Fibroblast of lung (primary cell): ENCODE measurements around the gene CPA5. TPM values are rescaled to one million over a fixed set of nuclear protein-coding genes. Genes with fewer than 3 reads are reported as not detected.

Experiments used
- DNase-seq, 2 donors: peaks; one replicate each; pipeline versions ENCODE4 v3.0.0 to v3.0.0-alpha.2; 2010; ENCODE audit warnings: low read depth in 2 of 2
- H2AFZ ChIP-seq: 2 replicates; pipeline ENCODE4 v1.5.1; 2012; ENCODE audit warnings: low read length, control low read depth, inconsistent platforms
- H3K27ac ChIP-seq: 2 replicates; pipeline ENCODE4 v1.5.1; 2011; ENCODE audit warnings: low read length, control low read depth; ENCODE audit not compliant: insufficient read depth
- H3K27me3 ChIP-seq: 2 replicates; pipeline ENCODE4 v1.5.1; 2011; ENCODE audit warnings: mild to moderate bottlenecking, low read length; ENCODE audit not compliant: control insufficient read depth, insufficient read depth
- H3K36me3 ChIP-seq: 2 replicates; pipeline ENCODE4 v1.5.1; 2011; ENCODE audit warnings: low read length; ENCODE audit not compliant: control insufficient read depth, insufficient read depth
- H3K4me1 ChIP-seq: 2 replicates; pipeline ENCODE4 v1.5.1; 2011; ENCODE audit warnings: low read length; ENCODE audit not compliant: control insufficient read depth, insufficient read depth; ENCODE audit errors: extremely low read depth
- H3K4me2 ChIP-seq: 2 replicates; pipeline ENCODE4 v1.5.1; 2011; ENCODE audit warnings: low read length, control low read depth; ENCODE audit not compliant: insufficient read depth; ENCODE audit errors: extremely low read depth
- H3K4me3 ChIP-seq, 4 experiments: fragments of 200-600 bp in 1 of 4; sonication (generic) in 1 of 4; replicated peaks in 1 of 4; 2 replicates each; pipeline ENCODE4 v1.5.1; 2011 to 2016; ENCODE audit warnings: low read length in 4 of 4, low read depth in 3 of 4, mild to moderate bottlenecking in 3 of 4, control low read depth in 2 of 4, inconsistent platforms in 1 of 4, mixed read lengths in 1 of 4; ENCODE audit not compliant: insufficient read depth in 1 of 4; ENCODE audit errors: control extremely low read depth in 1 of 4
- H3K79me2 ChIP-seq: 2 replicates; pipeline ENCODE4 v1.5.1; 2012; ENCODE audit warnings: mild to moderate bottlenecking, low read length, inconsistent platforms; ENCODE audit not compliant: control insufficient read depth, insufficient read depth
- H3K9ac ChIP-seq: 2 replicates; pipeline ENCODE4 v1.5.1; 2011; ENCODE audit warnings: mild to moderate bottlenecking, low read length, control low read depth; ENCODE audit not compliant: insufficient read depth
- H3K9me3 ChIP-seq: 2 replicates; pipeline ENCODE4 v1.5.1; 2012; ENCODE audit warnings: low read depth, low read length; ENCODE audit not compliant: control insufficient read depth, insufficient read depth
- H4K20me1 ChIP-seq: 2 replicates; pipeline ENCODE4 v1.5.1; 2011; ENCODE audit warnings: low read length; ENCODE audit not compliant: control insufficient read depth, insufficient read depth; ENCODE audit errors: extremely low read depth
- CTCF ChIP-seq, 2 donors: IDR thresholded peaks in 1 of 2; conservative IDR thresholded peaks in 1 of 2; 1 replicate in 1 of 2; 2 replicates in 1 of 2; pipeline ENCODE4 v1.5.1; 2011 to 2012; ENCODE audit warnings: low read length in 2 of 2, control low read depth in 1 of 2, inconsistent platforms in 1 of 2, low read depth in 1 of 2, mild to moderate bottlenecking in 1 of 2
- EZH2 ChIP-seq: IDR thresholded peaks from 2 replicates; pipeline ENCODE4 v1.5.1; 2012; ENCODE audit warnings: low read length, control low read depth, mild to moderate bottlenecking; ENCODE audit errors: missing control alignments
- polyA plus RNA-seq, 2 donors: library from polyadenylated mRNA; depleted of rRNA in 1 of 2; stranded (reverse) in 1 of 2; unstranded in 1 of 2; fragments of >200 nt; gene quantifications; 2 replicates each; pipeline ENCODE4 v1.2.1, GENCODE V29; 2011 to 2012; ENCODE audit warnings: missing spikeins in 1 of 2
- total RNA-seq: library from RNA; depleted of rRNA; stranded (reverse); fragments of >200 nt; gene quantifications from 2 replicates; pipeline ENCODE4 v1.2.1, GENCODE V29; 2014

CPA5 gene
- total and polyA plus RNA-seq, 2 donors (not counting 1 experiment from before 2014, with no cell fraction given): not detected

DNA sequence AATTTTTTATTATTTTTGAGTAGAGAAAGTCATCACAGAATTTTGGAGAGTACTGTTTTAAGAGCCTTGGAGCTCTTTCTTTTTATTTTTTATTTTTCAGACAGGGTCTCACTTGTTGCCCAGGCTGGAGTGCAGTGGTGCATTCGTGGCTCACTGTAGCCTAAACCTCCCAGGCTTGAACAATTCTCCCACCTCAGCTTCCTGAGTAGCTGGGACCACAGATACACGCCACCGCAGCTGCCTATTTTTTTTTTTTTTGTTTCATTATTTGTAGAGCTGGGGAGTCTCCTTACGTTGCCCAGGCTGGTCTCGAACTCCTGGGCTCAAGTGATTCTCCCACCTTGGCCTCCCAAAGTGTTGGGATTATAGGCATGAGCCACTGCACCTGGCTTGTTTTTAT, 41.1 kb upstream of the CPA5 start:
- H3K9ac ChIP-seq: no peak overlapping the region
- TF ChIP-seq EZH2 (no peak), CTCF (conservative IDR thresholded peaks at IDR 0.05 in 1 of 2, IDR thresholded peaks at IDR 0.05 in 1 of 2; ENCODE audit: low read depth in 1 of 2, low read length in 2 of 2) (no peak)
- no peaks in the 10 kb centered on the region for H4K20me1 ChIP-seq
- no peaks in the 10 kb centered on the region for H3K4me1 ChIP-seq
- H3K9me3 ChIP-seq: no peaks in the 10 kb centered on the region
- H3K4me3 ChIP-seq: no peak overlapping the region
- no peaks in the 10 kb centered on the region for H3K27me3 ChIP-seq
- H2AFZ ChIP-seq: no peak overlapping the region
- H3K27ac ChIP-seq: no peak overlapping the region
- peaks cover 2% of the 10 kb centered on the region for H3K36me3 ChIP-seq
- H3K79me2 ChIP-seq: no peaks in the 10 kb centered on the region
- no peak overlapping the region for H3K4me2 ChIP-seq
- no peak for DNase-seq

DNA sequence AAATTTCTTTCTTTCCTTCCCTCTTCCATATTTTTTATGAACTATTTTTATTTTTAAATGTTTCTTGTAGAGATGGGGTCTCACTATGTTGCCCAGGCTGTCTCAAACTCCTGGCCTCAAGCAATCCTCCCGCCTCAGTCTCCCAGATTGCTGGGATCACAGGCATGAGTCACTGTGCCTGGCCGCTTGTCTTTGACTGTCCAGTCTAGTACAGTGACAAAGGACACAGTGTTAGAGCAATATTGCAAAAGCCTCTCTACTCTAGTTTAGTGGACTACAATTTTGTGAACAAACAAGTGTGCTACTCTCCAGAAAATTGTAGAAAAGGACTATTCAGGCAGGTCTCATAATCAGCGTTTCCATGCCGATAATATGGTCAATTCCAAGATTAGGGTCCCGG, 40.6 kb upstream of the CPA5 start:
- Histone ChIP-seq H3K9ac (no peak overlapping the region), H3K27ac (no peak overlapping the region), H3K27me3 (no peaks in the 10 kb centered on the region), H3K36me3 (peaks cover 2% of the 10 kb centered on the region), H3K9me3 (no peaks in the 10 kb centered on the region), H3K4me2 (no peak overlapping the region), H3K4me3 (no peak overlapping the region), H3K79me2 (no peaks in the 10 kb centered on the region), H2AFZ (no peak overlapping the region), H4K20me1 (no peaks in the 10 kb centered on the region), H3K4me1 (no peaks in the 10 kb centered on the region)
- DNase-seq: no peak
- TF ChIP-seq EZH2 (no peak), CTCF (conservative IDR thresholded peaks at IDR 0.05 in 1 of 2, IDR thresholded peaks at IDR 0.05 in 1 of 2; ENCODE audit: low read depth in 1 of 2, low read length in 2 of 2) (no peak)

DNA sequence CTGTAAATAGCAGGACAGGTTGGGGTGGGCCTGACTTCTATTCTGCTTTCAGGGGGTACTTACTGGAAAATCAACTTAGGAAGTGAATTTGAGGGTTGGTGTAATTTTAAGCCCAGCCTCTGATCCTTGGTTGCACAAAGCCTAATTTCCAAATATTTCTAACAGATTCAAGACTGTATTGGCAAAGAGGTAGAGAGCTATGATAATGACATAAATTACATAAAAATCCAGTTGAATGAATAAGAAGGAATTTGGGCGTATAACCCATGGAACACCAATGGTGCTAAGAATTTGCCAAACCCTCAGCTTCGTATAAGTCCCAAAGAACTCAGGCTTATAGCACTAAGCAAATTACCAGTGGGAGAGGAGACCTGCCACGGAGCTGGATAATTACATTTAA, 39.7 kb upstream of the CPA5 start:
- Histone ChIP-seq H2AFZ (no peak overlapping the region), H3K36me3 (peaks cover 2% of the 10 kb centered on the region), H3K27ac (no peak overlapping the region), H3K9ac (no peak overlapping the region), H4K20me1 (no peaks in the 10 kb centered on the region), H3K9me3 (no peaks in the 10 kb centered on the region), H3K27me3 (no peaks in the 10 kb centered on the region), H3K4me1 (no peaks in the 10 kb centered on the region), H3K4me2 (no peak overlapping the region), H3K79me2 (no peaks in the 10 kb centered on the region), H3K4me3 (no peak overlapping the region)
- DNase-seq: no peak
- no peak for TF ChIP-seq EZH2
- TF ChIP-seq CTCF (conservative IDR thresholded peaks at IDR 0.05 in 1 of 2, IDR thresholded peaks at IDR 0.05 in 1 of 2; ENCODE audit: low read depth in 1 of 2, low read length in 2 of 2): no peak
